KOPT-K1 (cell line): ENCODE measurements around the gene UPF3B.
A peak's percentile ranks its signal among the peaks of the same experiment; 100 is the strongest.
"Not testable (repeated sequence)": the region's sequence is repeated elsewhere in the genome, so short reads cannot be mapped to it uniquely, and the experiment has no call there.

Experiments
- H3K27ac ChIP-seq: fragments of 200-600 bp; sonication (generic); 2 replicates; pipeline ENCODE4 v1.5.1; 2016; ENCODE audit warnings: antibody characterized with exemption, mild to moderate bottlenecking, low read depth, low read length; ENCODE audit not compliant: poor library complexity, severe bottlenecking
- H3K36me3 ChIP-seq: fragments of 200-600 bp; sonication (generic); 2 replicates; pipeline ENCODE4 v1.5.1; 2017; ENCODE audit warnings: antibody characterized with exemption, mild to moderate bottlenecking, low read length, moderate library complexity; ENCODE audit not compliant: insufficient read depth
- H3K9me3 ChIP-seq: fragments of 200-600 bp; sonication (generic); 2 replicates; pipeline ENCODE4 v1.5.1; 2017; ENCODE audit warnings: antibody characterized with exemption, low read length, mild to moderate bottlenecking; ENCODE audit not compliant: insufficient read depth, poor library complexity, severe bottlenecking

UPF3B gene

GRCh38 chrX:119852382-119853353 lies at the start of gene UPF3B:
Gene UPF3B, minus strand, starts transcription at chrX:119852963. Its CDS starts 35 bp downstream, at chrX:119852928.
- peaks cover 38% of the 10 kb centered on the region for H3K36me3 ChIP-seq
- H3K27ac ChIP-seq: peak within 1 kb of the TSS; percentile 79
- no peaks in the 10 kb centered on the region for H3K9me3 ChIP-seq

- no peaks in the 10 kb centered on the region for H3K9me3 ChIP-seq
These were observed 48.2 kb upstream of the UPF3B start for GRCh38 chrX:119900976-119901375.

GRCh38 chrX:119899125-119899524 lies 46.4 kb upstream of the UPF3B start:
- H3K36me3 ChIP-seq: no peaks in the 10 kb centered on the region
- no peaks in the 10 kb centered on the region for H3K9me3 ChIP-seq
- no peak overlapping the region for H3K27ac ChIP-seq

More at GRCh38 chrX:119900976-119901375, 48.2 kb upstream of the UPF3B start:
- Histone ChIP-seq H3K36me3 (no peaks in the 10 kb centered on the region), H3K27ac (no peak overlapping the region)

- Histone ChIP-seq H3K27ac (no peak within 1 kb of the TSS), H3K9me3 (no peaks in the 10 kb centered on the region), H3K36me3 (no peaks in the 10 kb centered on the region)
These were observed 43.1 kb upstream of the UPF3B start, which contains the start of gene AKAP14 for GRCh38 chrX:119895843-119896326. Gene AKAP14, plus strand, starts transcription at chrX:119895893. Its CDS starts 7,331 bp downstream, at chrX:119903224.

- not testable (repeated sequence) for H3K9me3 ChIP-seq, H3K36me3 ChIP-seq, H3K27ac ChIP-seq
These were observed 39.4 kb upstream of the UPF3B start for GRCh38 chrX:119891961-119892692.

- not testable (repeated sequence) for H3K36me3 ChIP-seq, H3K9me3 ChIP-seq
These were observed 37.9 kb upstream of the UPF3B start for GRCh38 chrX:119890626-119891025.

GRCh38 chrX:119887721-119888425 lies 35.1 kb upstream of the UPF3B start:
- Histone ChIP-seq H3K36me3 (no peaks in the 10 kb centered on the region), H3K27ac (no peak overlapping the region), H3K9me3 (no peaks in the 10 kb centered on the region)

More at GRCh38 chrX:119890626-119891025, 37.9 kb upstream of the UPF3B start:
- not testable (repeated sequence) for H3K27ac ChIP-seq

- Histone ChIP-seq H3K27ac (no peak overlapping the region), H3K36me3 (no peaks in the 10 kb centered on the region), H3K9me3 (no peaks in the 10 kb centered on the region)
These were observed 33.0 kb upstream of the UPF3B start for GRCh38 chrX:119885554-119886428.

- Histone ChIP-seq H3K27ac (no peak overlapping the region), H3K9me3 (no peaks in the 10 kb centered on the region)
These were observed 28.0 kb upstream of the UPF3B start for GRCh38 chrX:119880552-119881437.

GRCh38 chrX:119880076-119880475 lies 27.3 kb upstream of the UPF3B start:
- peaks cover 29% of the 10 kb centered on the region for H3K36me3 ChIP-seq
- H3K27ac ChIP-seq: no peak overlapping the region
- no peaks in the 10 kb centered on the region for H3K9me3 ChIP-seq

More at GRCh38 chrX:119880552-119881437, 28.0 kb upstream of the UPF3B start:
- peaks cover 22% of the 10 kb centered on the region for H3K36me3 ChIP-seq

GRCh38 chrX:119878740-119879139 lies 26.0 kb upstream of the UPF3B start:
- H3K27ac ChIP-seq: no peak overlapping the region
- H3K9me3 ChIP-seq: no peaks in the 10 kb centered on the region
- H3K36me3 ChIP-seq: peaks cover 37% of the 10 kb centered on the region

GRCh38 chrX:119871599-119872395 lies 19.0 kb upstream of the UPF3B start, which contains the start of the genes NDUFA1 and RNF113A:
Gene NDUFA1, plus strand, starts transcription at chrX:119871832. Its CDS starts 80 bp downstream, at chrX:119871912.
Gene RNF113A, minus strand, starts transcription at chrX:119871733. Its CDS starts 120 bp downstream, at chrX:119871613.
- Histone ChIP-seq H3K9me3 (no peaks in the 10 kb centered on the region), H3K27ac (peak within 1 kb of the TSS; percentile 87), H3K36me3 (peaks cover 24% of the 10 kb centered on the region)
